OCI-LY1 (cell line): Measurements from ENCODE around the gene CABCOCO1.

Experiments
- CTCF ChIP-seq: fragments of 200-600 bp; sonication (generic), shearing (Covaris generic); IDR thresholded peaks from 2 replicates; pipeline ENCODE4 v1.5.1; 2017; ENCODE audit warnings: mild to moderate bottlenecking, antibody characterized with exemption, low read length, moderate library complexity, mixed read lengths
- EZH2 ChIP-seq: fragments of 200-600 bp; sonication (generic), shearing (Covaris generic); IDR thresholded peaks from 2 replicates; pipeline ENCODE4 v1.8.0; 2017; ENCODE audit warnings: borderline replicate concordance, mixed run types, mild to moderate bottlenecking, antibody characterized with exemption, low read length, moderate library complexity, mixed read lengths

GRCh38 chr10:61643316-61643751, 19.4 kb upstream of the CABCOCO1 start:
- no peak for TF ChIP-seq CTCF
- no peak for TF ChIP-seq EZH2
